HG03521 (cell line): ENCODE data around the gene NEAT1.

Experiments
- ATAC-seq: cut with Tn5 transposase; IDR thresholded peaks from one replicate; pipeline ENCODE4 v1.9.1; 2021; ENCODE audit warnings: mild to moderate bottlenecking, moderate library complexity; ENCODE audit not compliant: unreplicated experiment

NEAT1 gene

GRCh38 chr11:65433657-65434056 lies 11.1 kb downstream of the NEAT1 start:
- no peak for ATAC-seq

DNA sequence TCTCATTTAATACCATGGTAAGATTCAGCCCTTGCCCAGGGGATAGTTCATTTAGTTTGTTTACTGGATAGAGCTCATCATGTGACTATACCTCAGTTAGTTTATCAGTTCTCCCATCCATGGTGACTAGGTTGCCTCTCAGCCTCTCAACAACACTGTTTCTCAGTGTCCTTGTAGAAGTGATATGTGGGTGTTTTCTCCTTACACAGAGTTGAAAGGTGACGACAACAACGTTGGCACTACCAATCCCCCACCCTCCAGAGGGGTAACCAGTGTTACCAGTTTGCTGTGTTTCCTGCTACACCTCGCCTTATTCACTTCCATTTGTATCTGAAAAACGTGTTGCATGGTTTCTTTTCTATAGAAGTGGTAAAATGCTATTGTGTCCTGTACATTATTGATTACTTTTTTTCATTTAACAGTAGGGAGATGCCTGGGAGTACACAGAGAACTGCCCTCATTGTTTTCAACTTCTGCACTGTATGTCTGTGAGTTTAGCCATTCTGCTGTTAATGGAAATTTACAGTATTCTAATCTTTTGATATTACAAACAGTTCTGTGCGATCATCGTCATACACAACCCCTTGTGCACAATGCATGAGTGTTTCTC lies 11.6 kb downstream of the NEAT1 start:
- ATAC-seq = no peak

DNA sequence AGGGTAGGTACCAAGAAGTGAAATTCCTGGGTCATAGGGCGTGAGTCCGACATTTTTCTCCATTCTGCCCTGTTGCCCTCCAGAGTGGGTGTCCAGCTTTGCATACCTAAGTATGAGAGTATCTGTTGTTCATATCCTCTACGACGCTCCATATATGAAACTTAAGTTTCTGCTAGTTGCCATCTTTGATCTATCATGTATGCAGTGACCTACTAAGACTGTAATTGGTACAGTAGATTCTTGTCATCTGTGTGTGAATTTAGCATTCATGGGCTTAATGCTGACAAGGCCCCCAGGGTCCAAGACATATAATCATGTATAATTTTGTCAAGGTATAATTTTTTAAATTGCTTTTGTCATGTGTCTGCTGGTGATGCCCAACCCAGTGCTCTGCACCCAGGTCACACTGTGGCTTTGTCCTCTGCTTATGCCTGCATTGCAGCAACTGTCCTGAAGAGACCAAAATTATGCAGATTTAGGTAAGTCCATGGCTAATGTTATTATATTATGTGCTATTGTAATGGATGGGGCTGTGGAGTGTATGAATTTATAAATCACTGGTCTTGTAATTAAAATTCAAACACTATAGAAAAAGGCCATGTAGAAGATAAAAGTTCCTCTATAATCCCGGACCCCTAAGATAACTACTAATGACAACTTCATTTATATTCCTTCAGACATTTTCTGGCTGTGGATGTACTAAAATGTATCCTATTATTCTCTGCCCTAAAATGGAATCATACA lies 12.2 kb downstream of the NEAT1 start:
- ATAC-seq = no peak

DNA sequence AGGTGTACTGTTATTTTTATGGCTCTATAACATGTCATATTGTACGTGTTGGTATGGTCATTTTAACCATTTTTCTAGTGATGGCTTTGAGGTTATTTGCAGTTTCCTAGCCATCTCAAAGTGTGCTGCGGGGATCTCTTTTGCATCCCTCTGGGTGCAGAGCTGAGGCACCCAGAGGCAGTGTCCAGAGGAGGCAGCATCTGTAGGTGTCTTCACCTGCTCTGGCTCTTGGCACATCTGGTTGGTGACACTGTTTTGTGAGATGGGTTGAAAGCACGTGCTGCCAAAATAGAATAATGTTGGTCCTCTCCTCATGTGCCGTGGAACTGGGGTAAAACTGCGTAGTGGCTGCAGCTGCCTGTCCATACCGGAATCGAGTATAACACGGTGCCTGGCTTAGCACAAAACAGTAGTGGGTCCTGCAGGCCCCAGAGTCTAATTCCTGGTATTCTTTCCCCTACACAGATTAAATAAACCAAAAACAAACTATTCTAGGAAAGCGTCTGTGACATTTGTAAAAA lies 12.9 kb downstream of the NEAT1 start:
- no peak for ATAC-seq

- ATAC-seq = no peak
Observed at GRCh38 chr11:65435981-65436411, 13.4 kb downstream of the NEAT1 start.

DNA sequence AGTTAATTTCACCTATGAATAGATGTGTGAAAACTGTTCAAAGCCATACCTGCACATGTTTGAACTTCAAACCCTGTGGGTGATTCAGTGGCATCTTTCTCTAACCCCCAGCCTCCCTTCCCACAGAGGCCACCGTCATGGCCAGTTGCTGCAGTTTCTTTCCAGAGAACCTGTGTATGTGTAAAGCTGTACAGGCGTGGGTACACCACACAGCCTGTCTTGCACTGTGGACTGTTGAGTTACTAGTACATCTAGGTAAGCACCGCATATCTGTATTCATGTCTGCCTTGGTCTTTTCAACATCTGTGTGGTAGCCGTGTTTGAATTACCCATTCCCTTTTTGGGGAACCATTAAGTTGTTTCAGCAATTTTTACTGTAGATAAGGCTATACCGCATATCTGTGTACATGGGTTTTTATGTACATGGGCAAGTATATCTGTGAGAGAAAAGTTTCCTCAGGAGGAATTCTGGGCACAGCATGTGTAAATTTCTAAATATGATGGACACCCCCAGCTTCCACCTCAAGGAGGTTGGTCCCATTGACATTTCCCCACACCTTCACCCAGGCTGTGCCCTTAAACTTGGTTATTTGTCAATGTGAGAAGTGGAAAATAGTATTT lies 13.9 kb downstream of the NEAT1 start:
- ATAC-seq = no peak

DNA sequence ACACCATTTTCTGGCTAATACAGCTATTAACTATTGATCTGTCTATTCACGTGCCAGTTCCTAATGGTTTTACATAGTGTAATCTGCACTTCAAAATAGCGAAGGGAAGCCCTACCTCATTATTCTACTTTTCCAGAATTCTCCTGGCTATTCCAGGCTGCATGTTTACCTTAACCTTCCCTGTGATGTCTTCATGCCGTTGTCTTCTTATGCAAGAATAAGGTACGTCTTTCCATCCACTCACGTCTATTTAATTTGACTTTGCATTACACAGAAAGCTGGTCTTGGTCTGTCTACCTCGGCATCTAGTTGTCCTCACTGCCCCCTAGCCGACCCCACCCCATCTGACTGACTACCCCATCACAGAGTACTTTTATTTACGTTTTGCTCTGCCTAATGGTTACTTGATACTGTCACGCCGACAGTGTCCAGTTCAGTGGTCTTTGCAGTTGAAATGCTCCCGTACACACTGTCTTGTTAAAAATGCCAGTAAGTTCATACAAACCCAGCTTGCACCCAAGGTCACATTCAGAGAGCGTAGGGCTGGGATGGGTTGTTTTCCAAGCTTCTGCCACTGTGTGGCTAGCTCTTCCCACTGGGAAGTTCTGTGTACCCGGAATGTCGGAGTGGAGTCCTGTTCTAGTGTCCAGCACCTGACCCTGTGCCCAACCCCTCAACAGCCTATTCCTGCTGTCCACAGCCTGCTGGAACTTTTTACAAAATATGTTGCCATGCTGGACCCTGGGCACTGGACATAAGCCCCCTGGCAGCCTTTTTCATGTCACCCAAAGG lies 15.0 kb downstream of the NEAT1 start:
- ATAC-seq = no peak

- ATAC-seq = no peak
Observed at GRCh38 chr11:65438257-65439151, 15.9 kb downstream of the NEAT1 start.

DNA sequence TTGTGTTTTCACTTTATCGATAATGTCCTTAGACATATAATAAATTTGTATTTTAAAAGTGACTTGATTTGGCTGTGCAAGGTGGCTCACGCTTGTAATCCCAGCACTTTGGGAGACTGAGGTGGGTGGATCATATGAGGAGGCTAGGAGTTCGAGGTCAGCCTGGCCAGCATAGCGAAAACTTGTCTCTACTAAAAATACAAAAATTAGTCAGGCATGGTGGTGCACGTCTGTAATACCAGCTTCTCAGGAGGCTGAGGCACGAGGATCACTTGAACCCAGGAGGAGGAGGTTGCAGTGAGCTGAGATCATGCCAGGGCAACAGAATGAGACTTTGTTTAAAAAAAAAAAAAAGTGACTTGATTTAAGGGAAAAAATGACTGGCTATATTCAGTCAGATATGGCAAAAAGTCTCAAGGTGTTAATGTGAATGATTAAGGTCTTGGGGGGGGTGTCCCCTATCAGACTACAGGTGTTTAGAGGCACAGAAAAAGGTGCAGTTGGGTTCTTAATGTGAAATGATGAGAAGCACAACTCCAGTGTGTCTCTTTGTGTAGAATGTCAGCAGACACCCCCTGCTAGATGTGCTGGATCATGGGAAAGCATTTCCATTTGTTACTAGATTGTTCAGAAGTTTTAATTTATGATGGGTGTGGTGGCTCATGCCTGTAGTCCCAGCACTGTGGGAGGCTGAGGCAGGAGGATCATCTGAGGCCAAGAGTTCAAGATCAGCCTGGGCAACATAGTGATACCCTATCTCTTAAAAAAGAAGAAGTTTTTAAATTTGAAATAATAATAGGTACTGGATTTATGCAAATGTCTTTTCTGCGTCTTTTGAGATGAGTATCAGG lies 17.0 kb downstream of the NEAT1 start:
- no peak for ATAC-seq

GRCh38 chr11:65440831-65441499 lies 18.4 kb downstream of the NEAT1 start:
- peak; percentile 44 for ATAC-seq

DNA sequence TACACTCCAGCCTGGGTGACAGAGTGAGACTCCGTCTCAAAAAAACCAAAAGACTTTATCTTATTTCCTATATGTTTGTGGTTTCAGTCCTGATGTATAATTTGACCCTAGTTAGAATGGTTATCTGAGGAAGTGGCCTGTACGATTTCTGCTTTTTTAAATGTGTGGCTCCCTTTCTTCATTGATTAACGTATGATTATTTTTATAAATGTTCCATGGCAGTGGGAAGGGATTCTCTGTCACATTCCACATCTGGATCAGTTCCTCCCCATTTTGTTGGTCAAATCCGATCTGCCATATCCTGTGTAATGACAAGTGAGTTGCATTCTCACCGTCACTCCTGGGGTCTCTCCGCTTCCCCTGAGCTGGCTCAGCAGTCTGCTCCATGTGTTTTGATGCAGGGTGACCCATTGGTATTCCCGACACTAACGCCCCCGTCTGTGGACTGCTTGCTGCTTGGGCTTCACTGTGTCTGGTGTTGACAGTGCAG lies 20.3 kb downstream of the NEAT1 start:
- no peak for ATAC-seq

DNA sequence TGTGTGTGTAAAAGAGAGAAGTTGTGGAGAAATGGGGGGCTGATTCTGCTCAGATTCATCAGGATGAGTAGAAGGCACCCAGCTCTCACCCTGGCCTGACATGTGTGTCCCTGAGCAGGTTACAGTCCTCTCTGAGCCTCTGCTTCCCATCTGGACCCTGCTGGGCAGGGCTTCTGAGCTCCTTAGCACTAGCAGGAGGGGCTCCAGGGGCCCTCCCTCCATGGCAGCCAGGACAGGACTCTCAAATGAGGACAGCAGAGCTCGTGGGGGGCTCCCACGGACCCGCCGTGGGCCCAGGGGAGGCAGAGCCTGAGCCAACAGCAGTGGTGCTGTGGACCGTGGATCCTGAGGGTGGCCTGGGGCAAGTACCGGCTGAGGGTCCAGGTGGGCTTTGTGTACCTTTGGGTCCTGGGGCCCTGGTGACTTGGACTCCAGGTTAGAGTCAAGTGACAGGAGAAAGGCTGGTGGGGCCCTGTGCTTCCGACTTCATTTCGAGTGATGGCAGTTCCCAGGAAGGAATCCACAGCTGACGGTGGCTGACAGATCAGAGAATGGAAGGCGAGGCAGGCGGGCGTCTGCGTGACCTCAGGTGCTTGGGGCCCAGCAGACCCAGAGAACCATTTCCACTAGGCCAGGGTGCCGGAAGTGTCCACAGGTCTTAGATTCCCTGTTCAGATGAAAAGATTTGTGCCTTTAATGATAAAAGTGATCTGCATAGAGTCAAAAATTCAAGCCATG lies 21.9 kb downstream of the NEAT1 start:
- no peak for ATAC-seq

- ATAC-seq = no peak
Observed at GRCh38 chr11:65445101-65445603, 22.6 kb downstream of the NEAT1 start.

- ATAC-seq = no peak
Observed at GRCh38 chr11:65445604-65446445, 23.2 kb downstream of the NEAT1 start.

GRCh38 chr11:65446446-65447277 lies 24.1 kb downstream of the NEAT1 start:
- ATAC-seq = no peak

- ATAC-seq = no peak
Observed at GRCh38 chr11:65448074-65448417, 25.4 kb downstream of the NEAT1 start.
